LoVo (cell line): ENCODE measurements around the gene C1orf87.

ENCODE experiments used
- DNase-seq: peaks from one replicate; pipeline ENCODE4 v3.0.0-alpha.2; 2016; ENCODE audit warnings: low spot score

C1orf87 gene, protein sequence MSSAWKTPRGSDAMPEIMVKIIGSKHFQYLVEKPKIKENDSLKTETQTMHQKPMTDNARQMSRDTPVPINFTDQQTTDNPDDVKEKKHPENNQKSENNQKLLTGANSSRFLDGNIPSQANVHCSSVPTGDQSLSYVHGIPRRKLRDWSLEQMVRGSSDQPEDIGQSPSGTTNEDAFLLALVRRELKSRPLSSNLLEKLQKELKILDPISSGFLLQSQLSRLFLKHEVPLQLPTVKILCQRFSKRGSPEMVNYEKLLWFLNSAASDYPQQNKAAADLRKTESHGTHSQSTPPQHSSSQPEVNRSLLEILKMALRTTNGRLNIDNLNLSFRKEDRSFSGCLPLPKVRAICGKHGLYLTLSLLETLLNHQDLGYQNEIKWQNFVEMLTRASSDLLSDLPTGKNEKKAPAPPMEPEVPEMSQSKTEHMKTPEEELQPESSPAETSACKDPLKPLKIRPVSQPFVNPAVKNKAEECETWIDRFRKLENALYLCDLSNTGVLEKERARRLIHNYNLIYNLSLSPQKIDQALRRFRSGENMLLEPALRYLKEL

DNA sequence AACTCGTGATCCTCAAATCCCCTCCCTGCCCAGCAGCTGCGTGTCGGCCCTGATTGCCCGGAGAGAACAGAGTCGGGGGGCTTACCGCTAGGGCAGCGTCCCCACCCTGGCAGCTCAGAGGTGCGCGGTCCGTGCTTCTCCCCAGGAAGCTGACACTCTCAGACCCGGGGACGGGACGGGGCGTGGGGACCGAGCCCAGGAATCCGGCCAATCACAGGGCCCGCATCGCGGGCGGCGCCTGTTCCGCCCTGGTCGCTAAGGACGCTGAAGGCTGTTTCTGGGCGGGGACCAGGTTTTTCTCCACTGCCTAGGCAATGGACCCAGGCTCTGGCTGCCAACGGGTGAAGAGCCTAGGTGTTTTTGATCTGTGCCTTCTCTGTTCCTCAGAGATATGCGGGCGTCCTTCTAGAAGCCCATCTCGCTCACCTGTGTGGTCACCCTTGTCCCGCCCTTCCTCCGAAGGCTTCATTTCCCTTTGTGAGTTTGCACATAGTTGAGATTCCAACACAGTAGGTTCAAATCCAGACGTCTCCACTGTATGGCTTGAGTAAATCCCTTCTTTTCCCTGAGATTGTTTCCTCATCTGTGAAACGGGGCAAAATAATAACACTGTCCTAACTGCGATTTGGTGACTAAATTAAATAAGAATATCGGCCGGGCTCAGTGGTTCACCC is at the start of gene C1orf87:
Gene C1orf87, minus strand, starts transcription at position 166 of the 674 bp plus-strand sequence. CDS start 1,127 bp downstream, outside the sequence.
- DNase-seq: peak; percentile 37

DNA sequence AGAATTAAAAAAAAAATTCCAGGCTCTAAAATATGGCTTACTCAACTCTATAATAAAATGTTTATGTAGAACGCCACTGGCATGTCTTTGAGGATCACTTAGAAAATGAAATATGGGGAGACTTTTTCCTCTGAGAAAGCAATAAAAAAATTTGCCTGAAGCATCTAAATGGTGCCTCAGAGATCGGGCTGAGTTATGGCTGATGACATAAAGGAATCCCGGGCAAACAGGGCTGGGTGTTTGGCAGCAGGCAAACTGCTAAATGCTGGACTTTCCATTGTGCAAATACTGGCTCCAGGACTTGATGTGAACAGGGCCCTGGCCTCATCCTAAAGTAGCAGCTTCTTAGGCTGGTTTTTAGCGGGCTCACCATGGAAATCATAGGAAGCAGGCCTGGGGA is 44.5 kb upstream of the C1orf87 start:
- no peak for DNase-seq

DNA sequence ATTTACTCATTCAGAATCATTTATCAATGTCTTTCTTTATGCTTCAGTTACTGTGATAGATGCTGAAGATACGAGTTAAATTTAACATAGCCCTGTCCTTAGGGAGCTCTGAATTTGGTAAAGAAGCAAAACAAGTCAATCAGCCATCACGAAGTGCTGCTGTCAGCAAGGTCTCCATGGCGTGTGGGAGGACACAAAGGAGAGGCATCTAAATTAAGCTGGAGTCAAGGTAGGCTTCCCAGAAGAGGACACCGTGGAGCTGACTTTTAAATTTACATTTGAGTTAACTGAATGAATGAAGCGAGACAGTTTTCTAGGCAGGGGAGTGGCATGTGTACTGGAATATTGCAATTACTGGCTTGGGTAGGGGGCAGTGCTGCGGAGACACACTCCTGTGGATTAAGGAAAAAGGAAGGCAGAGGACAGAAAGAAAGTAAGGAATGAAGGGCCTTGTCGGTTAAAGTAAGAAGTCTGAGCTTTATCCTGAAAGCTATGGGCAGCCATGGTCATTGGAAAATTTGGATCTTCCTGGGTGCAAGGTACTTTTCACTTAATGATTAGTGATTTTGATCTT is 41.3 kb upstream of the C1orf87 start:
- no peak for DNase-seq

DNA sequence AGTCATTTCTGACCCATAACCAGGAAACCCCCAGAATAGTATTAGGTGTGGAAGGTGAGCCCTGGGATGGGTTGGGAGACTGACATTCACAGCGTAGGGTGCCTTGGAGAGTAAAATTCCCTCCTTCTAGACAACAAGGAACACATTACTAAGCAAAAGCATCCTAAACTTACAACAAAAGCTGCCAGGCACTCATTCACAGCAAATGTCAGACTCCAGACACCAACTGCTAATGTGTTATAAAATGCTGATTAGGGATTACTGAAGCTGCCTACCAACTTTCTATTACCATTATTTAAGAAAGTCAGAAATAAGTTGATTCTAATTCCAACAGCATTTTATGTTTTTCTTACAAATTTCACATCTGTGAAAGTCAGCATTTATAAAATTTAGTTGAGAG is 40.0 kb upstream of the C1orf87 start:
- DNase-seq: no peak

DNA sequence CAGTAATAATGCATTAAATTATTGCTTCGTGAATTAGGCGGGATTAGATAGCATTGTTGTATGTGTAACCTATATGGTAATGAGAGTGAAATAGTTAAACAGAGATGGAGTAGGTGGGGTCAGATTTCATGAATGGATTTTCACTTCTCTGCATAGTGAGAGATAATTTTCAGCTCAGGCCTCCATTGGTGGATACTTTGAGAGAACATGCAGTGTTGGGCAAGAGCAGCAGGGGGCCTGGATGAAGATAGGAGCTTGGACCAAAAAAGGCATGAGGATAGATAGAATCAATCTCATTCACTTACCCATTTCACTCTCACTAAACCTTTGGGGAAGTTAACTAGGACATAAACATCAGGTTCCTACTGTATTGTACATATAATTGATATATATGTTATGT is 39.5 kb upstream of the C1orf87 start:
- DNase-seq: no peak

DNA sequence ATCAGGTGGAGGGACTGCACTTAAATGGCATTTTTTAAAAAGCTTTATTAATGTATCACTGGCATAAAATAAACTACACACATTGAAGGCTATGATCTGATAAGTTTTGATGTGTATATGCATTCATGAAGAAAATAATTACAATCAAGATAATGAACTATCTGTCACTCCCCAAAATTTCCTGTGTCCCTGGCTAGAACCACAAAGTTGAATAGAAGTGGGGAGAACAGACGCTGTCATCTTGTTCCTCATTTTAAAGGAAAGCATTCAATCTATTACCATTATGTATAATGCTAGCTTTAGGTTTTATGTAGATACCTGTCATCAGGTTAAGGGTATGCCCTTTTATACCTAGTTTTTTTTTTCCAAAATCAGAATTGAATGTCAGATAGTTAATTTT is 38.1 kb upstream of the C1orf87 start:
- DNase-seq: no peak

DNA sequence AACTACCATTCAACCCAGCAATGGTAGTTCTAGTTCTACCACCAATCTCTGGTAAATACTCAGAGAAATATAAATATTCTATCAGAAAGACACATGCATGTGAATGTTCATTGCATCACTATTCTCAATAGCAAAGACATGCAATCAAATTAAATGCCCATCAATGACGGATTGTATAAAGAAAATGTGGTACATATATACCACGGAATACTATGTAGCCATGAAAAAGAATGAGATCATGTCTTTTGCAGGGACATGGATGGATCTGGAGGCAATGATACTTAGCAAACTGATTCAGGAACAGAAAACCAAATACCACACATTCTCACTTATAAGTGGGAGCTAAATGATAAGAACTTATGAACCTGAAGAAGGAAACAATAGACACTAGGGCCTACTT is 37.5 kb upstream of the C1orf87 start:
- DNase-seq: no peak

DNA sequence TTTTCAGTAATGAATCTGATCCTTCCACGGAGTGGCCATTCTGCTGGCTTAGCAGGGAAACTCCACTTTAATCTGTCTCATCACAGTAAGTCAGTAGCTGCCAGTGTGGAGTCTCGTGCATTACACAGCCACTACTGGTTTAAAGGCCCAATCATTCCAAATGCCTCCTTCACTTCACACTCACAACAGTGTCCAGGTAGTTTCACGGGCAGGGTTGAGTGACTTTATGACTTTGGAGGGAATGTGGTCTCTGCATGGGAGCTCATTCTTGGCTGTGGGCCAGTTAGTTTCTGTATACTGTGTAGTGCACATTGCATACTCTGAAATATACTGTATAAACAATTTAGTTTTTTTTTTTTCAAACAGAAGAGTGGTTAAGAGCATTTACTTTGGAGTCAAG is 34.6 kb upstream of the C1orf87 start:
- no peak for DNase-seq

DNA sequence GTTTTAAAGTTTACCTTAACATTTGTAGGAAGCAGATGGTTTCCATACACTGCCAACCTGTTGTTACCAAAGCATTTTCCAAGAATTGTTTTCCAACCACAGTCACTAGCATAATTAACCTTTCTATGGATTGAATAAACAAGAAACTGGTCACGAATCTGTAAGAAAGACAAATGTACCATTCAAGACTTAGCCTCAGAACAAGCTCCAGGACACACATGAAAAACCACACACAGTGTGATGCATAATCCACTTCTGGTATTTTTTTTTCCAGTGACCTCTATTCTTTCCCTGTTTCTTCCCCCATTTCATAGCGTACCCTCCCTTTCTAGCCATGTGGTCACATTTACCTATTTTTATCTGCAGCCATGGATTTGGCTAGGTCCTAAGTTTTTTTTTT is 29.6 kb upstream of the C1orf87 start:
- no peak for DNase-seq

DNA sequence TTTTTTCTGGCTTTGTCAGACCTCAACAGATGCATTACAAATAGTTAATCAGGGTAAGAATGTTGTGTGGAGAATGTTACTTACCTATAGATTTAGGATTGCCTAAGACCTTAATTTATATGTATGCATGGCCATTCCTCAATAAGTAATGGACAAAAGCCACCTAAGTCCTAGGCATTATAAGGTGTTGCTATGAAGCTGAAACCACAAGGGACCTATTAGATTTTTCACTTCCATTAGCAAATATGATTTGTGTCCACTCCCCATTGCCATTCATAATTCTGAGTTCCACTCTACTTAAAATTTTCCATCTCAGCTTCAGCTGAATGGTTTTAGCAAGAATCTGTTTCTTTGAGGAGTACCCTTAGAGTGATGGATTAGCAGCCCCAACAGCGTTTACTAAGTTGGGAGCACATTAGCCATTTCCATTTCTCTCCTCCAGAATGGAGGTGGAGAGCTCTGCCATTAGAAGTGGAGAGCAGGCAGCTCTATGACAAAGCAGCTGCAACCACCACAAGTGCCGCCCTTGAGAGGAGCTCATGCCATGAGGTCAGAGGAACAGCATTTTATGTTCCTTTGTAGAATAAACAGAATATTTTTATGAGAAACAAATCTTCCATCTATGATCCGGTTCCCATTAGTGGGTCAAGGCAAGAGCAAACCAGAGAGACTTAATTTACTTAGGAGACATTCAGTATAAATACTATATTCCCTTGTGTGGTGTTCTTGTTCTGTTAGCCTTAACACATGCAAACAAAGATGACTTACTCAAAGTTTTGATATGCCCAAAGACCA is 28.9 kb upstream of the C1orf87 start:
- DNase-seq: no peak

DNA sequence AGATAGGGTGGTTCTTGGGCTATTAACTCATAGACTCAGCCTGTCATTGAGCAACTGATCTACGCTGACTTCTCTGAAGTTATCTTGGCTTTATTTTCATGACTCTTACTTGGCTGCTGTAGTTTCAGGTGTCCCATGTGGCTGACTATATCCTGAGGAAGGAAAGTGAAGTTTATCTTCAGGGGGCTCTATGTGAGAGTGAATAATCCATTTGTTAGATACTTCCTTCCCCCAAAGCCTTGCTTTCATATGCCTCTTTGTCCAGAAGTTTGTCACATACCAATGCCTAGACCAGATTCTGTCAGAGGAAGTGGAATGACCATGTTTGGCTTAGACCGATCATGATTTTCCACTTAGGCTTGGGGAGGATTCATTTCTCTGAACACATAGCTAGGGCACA is 27.9 kb upstream of the C1orf87 start:
- DNase-seq: no peak

DNA sequence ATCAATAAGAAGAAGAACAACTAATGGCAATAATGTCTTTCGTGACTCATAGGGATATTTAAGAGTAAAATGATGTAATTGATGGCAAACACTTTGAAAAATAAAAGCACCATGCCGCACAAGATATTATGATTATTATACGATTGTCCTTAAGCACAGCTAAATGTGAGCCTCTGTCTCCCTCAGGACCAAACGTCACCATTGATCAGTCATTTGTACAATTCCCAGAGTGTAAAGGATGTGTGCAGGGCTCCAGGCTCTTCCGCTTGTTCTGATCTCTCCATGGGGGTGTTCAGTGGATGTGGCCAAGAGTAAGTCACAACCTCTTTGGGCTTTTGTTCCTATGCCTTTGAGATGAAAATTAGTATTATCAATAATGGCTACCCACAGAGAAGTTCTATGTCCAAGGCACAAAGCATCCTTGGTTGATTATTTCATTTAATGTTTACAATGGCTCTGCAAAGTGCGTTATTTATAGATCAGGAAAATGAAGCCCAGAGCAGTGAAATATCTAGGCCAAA is 17.7 kb upstream of the C1orf87 start:
- DNase-seq: no peak

DNA sequence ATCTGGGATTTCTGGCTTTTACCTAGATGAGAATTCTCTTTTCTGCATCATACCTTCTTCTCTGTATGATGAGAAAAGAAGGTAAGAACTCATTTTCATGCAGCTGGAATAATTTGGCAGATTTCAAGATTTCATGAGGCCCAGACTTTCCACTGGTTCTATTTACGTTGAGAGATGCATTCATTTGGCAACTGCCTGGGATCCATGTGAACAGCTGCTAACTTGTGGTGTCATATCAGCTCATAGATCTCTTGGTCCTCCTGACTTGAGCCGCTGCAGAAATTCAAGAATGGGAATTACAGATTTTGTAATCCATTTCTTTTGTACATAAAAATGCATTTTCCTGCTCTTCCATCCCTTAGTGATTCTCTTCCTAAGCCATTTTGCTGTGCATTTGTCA is 17.1 kb upstream of the C1orf87 start:
- no peak for DNase-seq

DNA sequence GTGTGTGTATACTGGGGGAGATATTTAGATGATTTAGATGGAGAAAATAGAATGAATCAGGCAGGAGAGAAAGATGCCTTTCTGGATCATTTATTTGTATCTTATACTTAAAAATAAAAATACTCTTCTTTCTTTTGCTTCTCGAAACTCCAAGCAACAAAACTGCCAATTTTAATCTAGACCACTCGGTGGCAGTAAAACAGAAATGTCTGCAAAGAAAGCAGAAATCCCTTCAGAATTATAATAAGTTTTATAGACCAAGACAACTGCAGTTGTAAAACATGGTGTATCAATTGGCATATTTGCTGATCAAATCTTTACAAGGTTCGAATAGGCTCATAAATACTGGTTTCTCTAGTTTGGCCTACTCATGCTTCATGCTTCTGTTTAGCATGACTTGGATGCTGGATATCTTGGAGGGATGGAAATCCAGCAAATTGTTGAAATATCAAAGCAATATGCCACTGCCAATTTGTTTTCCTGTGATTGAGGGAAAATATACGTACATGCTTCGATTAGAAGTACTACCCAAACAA is 15.1 kb upstream of the C1orf87 start:
- no peak for DNase-seq

DNA sequence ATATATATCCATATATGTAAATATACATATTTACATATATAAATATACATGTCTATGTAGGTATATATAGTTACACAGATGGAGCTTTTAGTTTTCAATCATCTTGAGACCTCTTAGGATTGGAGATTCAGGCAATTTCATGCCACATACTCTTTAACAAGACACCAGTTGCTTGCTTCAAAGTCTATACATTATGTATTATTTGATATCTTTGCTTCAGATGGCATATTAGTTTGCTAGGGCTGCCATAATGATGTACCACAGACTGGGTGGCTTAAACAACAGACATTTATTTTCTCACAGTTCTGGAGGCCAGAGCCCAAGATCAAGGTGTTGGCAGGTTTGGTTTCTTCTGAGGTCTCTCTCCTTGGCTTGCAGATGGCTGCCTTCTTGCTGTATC is 14.1 kb upstream of the C1orf87 start:
- no peak for DNase-seq

DNA sequence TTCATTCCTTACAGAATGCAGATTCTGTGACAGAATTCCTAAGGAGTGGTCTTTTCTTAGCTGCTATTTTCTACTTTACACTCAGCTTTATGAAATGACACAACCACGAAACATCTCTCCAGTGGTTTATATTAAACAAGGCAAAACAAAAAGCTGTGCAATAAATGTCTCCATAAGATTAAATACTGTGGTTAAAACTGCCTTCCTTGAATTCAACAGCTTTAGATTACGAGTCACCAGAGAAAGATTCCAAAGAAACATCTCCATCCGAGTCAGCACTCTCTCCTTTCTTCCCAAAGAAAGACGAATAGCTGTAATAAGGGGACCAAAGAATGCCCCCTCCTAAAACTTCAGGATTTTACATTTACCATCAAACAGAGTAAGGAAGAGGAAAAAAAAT is 4.6 kb upstream of the C1orf87 start:
- no peak for DNase-seq

DNA sequence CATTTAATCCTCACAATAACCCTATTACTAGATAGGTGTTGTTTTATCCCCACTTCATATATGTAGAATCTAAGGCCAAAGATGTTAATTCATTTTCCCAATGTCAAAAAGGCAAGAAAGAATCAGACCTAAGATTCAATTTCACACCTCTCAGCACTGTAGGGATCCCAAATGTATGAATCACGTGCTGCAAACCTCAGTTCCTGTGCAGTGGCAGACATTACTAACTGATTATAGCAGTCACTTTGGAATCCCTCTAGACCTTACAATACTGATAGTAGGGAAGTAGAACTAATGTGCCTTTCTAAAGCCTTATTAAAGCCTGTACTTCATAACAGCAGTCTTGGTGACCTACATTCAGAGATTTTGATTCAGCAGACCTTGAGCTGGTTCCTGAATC is 2.3 kb downstream of the C1orf87 start:
- no peak for DNase-seq

DNA sequence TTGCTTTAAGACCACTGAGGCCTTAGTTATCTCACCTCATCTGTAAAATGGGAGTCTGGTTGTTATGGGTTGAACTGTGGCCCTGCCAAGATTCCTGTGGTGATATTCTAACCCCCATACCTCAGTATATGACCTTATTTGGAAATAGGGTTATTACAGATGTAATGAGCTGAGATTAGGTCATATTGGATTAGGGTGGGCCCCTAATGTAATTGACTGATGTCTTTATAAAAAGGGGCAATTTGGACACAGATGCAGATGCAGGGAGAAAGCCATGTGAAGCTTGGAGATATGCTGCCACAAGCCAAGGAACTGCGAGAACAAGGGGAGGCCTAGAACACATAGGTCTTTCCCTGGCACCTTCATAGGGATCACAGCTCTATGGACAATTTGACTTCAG is 3.9 kb downstream of the C1orf87 start:
- DNase-seq: no peak

DNA sequence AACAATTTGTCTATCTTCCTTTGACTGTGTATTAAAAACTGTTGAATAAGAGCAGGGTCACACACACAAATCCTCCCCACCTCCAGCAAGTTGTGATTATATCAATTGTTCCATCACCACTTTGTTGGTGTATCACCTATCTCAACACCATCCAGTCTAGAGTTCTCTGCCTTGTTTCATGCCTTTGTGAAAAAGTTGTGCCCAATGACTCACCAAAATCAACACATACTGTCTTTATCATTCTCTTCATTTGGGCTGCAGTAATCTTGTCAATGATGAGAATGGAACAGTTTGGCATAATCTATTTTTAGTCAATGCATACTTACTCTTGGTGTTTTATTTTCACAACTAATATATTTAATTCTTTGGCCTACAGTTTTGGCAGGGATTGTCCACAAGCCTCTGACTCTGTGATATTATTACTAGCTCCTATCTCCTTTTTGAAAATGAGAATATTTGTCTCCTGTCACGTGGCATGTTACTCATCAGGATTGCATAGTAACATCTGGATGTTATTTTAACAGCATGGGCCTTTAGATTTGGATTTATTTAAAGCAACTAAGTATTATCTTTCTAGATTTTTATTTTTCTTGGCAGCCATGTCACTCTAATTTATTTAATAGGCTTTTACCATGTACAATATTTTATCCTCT is 5.1 kb downstream of the C1orf87 start:
- DNase-seq: no peak

DNA sequence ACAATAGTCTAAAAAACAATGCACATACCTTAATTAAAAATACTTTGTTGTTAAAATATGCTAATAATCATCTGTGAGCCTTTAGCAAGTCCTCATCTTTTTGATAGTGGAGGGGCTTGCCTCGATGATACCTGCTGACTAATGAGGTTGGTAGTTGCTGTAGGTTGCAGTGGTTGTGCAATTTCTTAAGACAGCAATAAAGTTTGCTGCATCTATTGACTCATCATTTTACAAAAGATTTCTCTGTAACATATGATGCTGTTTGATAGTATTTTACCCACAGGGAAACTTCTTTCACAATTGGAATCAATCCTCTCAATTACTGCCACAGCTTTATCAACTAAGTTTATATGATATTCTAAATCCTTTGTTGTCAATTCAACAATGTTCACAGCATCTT is 7.6 kb downstream of the C1orf87 start:
- no peak for DNase-seq

DNA sequence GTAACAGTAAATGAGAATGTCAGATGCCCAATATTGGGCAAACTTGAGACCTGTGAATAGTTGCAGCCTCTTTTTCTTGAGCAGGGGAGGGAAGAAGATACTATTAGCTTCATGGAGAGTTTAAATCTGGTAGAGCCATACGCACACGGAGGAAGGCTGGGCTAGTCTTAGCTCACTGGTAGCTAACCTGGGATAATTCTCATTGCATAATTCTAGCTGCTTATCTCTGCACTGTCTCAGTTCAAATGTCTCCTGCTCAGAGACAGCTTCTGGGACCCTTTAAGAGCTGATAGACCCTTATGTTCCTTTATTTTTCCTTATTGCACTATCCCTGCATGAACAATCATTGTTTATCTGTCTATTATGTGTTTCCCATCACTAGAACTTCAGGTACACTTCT is 8.4 kb downstream of the C1orf87 start:
- no peak for DNase-seq
